ENCODE data around the gene MRPS35.
A peak's percentile ranks its signal among the peaks of the same experiment; 100 is the strongest.

The MRPS35 gene

GRCh38 chr12:27779920-27780611, 69.4 kb downstream of the MRPS35 start, which contains the start of the genes KLHL42 and MANSC4:
Gene KLHL42 (plus strand): TSS chr12:27780233. CDS start chr12:27780331, 98 bp downstream.
Gene MANSC4 (minus strand): TSS chr12:27780236. CDS start chr12:27771276, 8,960 bp downstream.
- TF ChIP-seq CTCF (conservative IDR thresholded peaks at IDR 0.05; ENCODE audit: control insufficient read depth, insufficient read depth, low read depth, low read length), result no peak
- peak within 1 kb of the TSS; percentile 80 for H3K4me3 ChIP-seq (ENCODE audit: control insufficient read depth, low read depth, low read length)
- peak; percentile 64 for DNase-seq (ENCODE audit: low read depth)

GRCh38 chr12:27780612-27781408, 70.2 kb downstream of the MRPS35 start:
- peak overlapping the region; percentile 80 for H3K4me3 ChIP-seq (ENCODE audit: control insufficient read depth, low read depth, low read length)
- DNase-seq (ENCODE audit: low read depth), result peak; percentile 72
- no peak for TF ChIP-seq CTCF (conservative IDR thresholded peaks at IDR 0.05; ENCODE audit: control insufficient read depth, insufficient read depth, low read depth, low read length)

GRCh38 chr12:27781680-27782079, 71.0 kb downstream of the MRPS35 start:
- H3K4me3 ChIP-seq (ENCODE audit: control insufficient read depth, low read depth, low read length), result peak overlapping the region; percentile 80
- TF ChIP-seq CTCF (conservative IDR thresholded peaks at IDR 0.05; ENCODE audit: control insufficient read depth, insufficient read depth, low read depth, low read length), result no peak
- peak; percentile 46 for DNase-seq (ENCODE audit: low read depth)

- no peak overlapping the region for H3K4me3 ChIP-seq (ENCODE audit: control insufficient read depth, low read depth, low read length)
- DNase-seq (ENCODE audit: low read depth), result no peak
Measured at GRCh38 chr12:27782481-27782880, 71.8 kb downstream of the MRPS35 start.

GRCh38 chr12:27785882-27786570, 75.4 kb downstream of the MRPS35 start:
- no peak for TF ChIP-seq CTCF (conservative IDR thresholded peaks at IDR 0.05; ENCODE audit: control insufficient read depth, insufficient read depth, low read depth, low read length)
- no peak overlapping the region for H3K4me3 ChIP-seq (ENCODE audit: control insufficient read depth, low read depth, low read length)
- peak; percentile 53 for DNase-seq (ENCODE audit: low read depth)

More at GRCh38 chr12:27782481-27782880, 71.8 kb downstream of the MRPS35 start:
- no peak for TF ChIP-seq CTCF (conservative IDR thresholded peaks at IDR 0.05; ENCODE audit: control insufficient read depth, insufficient read depth, low read depth, low read length)

- TF ChIP-seq CTCF (conservative IDR thresholded peaks at IDR 0.05; ENCODE audit: control insufficient read depth, insufficient read depth, low read depth, low read length), result no peak
- no peak for DNase-seq (ENCODE audit: low read depth)
- H3K4me3 ChIP-seq (ENCODE audit: control insufficient read depth, low read depth, low read length), result no peak overlapping the region
Measured at GRCh38 chr12:27787559-27787958, 76.9 kb downstream of the MRPS35 start.
